BJ (cell line): ENCODE measurements around the gene TRIM13. TPM values are rescaled to one million over a fixed set of nuclear protein-coding genes. Genes with fewer than 3 reads are reported as not detected.
A peak's percentile ranks its signal among the peaks of the same experiment; 100 is the strongest.

Source experiments
- CTCF ChIA-PET: fragments of 350-600 bp; formaldehyde crosslinking; extraction: SDS; loops from one replicate; lab custom pipeline; 2021; ENCODE audit warnings: antibody characterized with exemption, inconsistent platforms; lab: Yijun Ruan, JAX
- POLR2A ChIA-PET: fragments of 300-600 bp; sonication (Branson Sonifier 250); formaldehyde crosslinking; extraction: SDS; loops from one replicate; lab custom pipeline; 2021; ENCODE audit warnings: antibody characterized with exemption; lab: Charles Lee
- DNase-seq: peaks from one replicate; pipeline ENCODE4 v3.0.0-alpha.2; 2011; ENCODE audit warnings: low read depth
- H3K27me3 ChIP-seq: 2 replicates; pipeline ENCODE4 v1.6.0; 2011; ENCODE audit warnings: low read length; ENCODE audit not compliant: control insufficient read depth, insufficient read depth
- H3K36me3 ChIP-seq: 2 replicates; pipeline ENCODE4 v1.5.1; 2011; ENCODE audit warnings: low read length; ENCODE audit not compliant: control insufficient read depth, insufficient read depth
- H3K4me3 ChIP-seq: 2 replicates; pipeline ENCODE4 v1.5.1; 2011; ENCODE audit warnings: low read depth, mild to moderate bottlenecking, control low read depth, low read length
- CTCF ChIP-seq: IDR thresholded peaks from 2 replicates; pipeline ENCODE4 v1.5.1; 2011; ENCODE audit warnings: low read depth, mild to moderate bottlenecking, control low read depth, inconsistent platforms, low read length, moderate library complexity; ENCODE audit not compliant: insufficient read depth
- polyA plus RNA-seq: library from polyadenylated mRNA; depleted of rRNA; stranded (reverse); fragments of >200 nt; gene quantifications from 2 replicates; pipeline ENCODE4 v1.2.3, GENCODE V29; 2011

Gene TRIM13
- polyA plus RNA-seq, 1 experiment: 11.7 TPM

- H3K36me3 ChIP-seq: no peaks in the 10 kb centered on the region
- no peak overlapping the region for H3K4me3 ChIP-seq
- no peak for DNase-seq
- CTCF ChIA-PET: no interaction called here
- POLR2A ChIA-PET: no interaction called here
- no peaks in the 10 kb centered on the region for H3K27me3 ChIP-seq
- no peak for TF ChIP-seq CTCF
Measured at GRCh38 chr13:50030315-50030714, 33.5 kb downstream of the TRIM13 start.

- DNase-seq: peak; percentile 34
- no peak for TF ChIP-seq CTCF
- POLR2A ChIA-PET: no interaction called here
- Histone ChIP-seq H3K4me3 (no peak overlapping the region), H3K27me3 (no peaks in the 10 kb centered on the region), H3K36me3 (no peaks in the 10 kb centered on the region)
- CTCF ChIA-PET: no interaction called here
Measured at GRCh38 chr13:50033725-50034124, 36.9 kb downstream of the TRIM13 start.

- no peak overlapping the region for H3K4me3 ChIP-seq
- ChIA-PET POLR2A (no interaction called here), CTCF (interaction anchor here (1.2 kb wide), 1 partner anchor 8 kb away, joined by 3 read pairs; no protein-coding TSS in a partner anchor)
- no peak for TF ChIP-seq CTCF
- DNase-seq: no peak
- no peaks in the 10 kb centered on the region for H3K27me3 ChIP-seq
- no peaks in the 10 kb centered on the region for H3K36me3 ChIP-seq
Measured at GRCh38 chr13:50037788-50038187, 40.9 kb downstream of the TRIM13 start.

- Histone ChIP-seq H3K36me3 (no peaks in the 10 kb centered on the region), H3K27me3 (no peaks in the 10 kb centered on the region), H3K4me3 (no peak overlapping the region)
- no peak for TF ChIP-seq CTCF
- ChIA-PET CTCF (no interaction called here), POLR2A (interaction anchor here (0.6 kb wide), 1 partner anchor 41 kb away, joined by 3 read pairs; no protein-coding TSS in a partner anchor)
- no peak for DNase-seq
Measured at GRCh38 chr13:50038266-50038665, 41.4 kb downstream of the TRIM13 start.

- DNase-seq: no peak
- H3K4me3 ChIP-seq: no peak overlapping the region
- no peaks in the 10 kb centered on the region for H3K27me3 ChIP-seq
- CTCF ChIA-PET: no interaction called here
- POLR2A ChIA-PET: no interaction called here
- no peaks in the 10 kb centered on the region for H3K36me3 ChIP-seq
- no peak for TF ChIP-seq CTCF
Measured at GRCh38 chr13:50052478-50052877, 55.6 kb downstream of the TRIM13 start.
